ENCODE results near the gene HEMGN. TPM values are rescaled to one million over a fixed set of nuclear protein-coding genes. Genes with fewer than 3 reads are reported as not detected.
"Not testable (repeated sequence)": the region's sequence is repeated elsewhere in the genome, so short reads cannot be mapped to it uniquely, and the experiment has no call there.

HEMGN gene
- total RNA-seq, 1 experiment from 2014 or later: not detected

- ChIA-PET CTCF (interaction anchor here (1.2 to 1.3 kb wide), 2 partner anchors 32 to 102 kb away, joined by 3 to 6 read pairs; partner anchors contain the start of genes NANS and TRMO), POLR2A (no interaction called here)
- no peaks in the 10 kb centered on the region for H3K36me3 Mint-ChIP-seq (ENCODE audit: insufficient read depth, unreplicated experiment)
- no peaks in the 10 kb centered on the region for H3K27me3 ChIP-seq (replicated peaks; ENCODE audit: control insufficient read depth, insufficient read depth, low read length)
- BruUV-seq (replicated peaks): no TSS peak
- H3K27me3 Mint-ChIP-seq (ENCODE audit: insufficient read depth, unreplicated experiment): peaks cover 6% of the 10 kb centered on the region
- no peaks in the 10 kb centered on the region for H3K4me1 ChIP-seq
- H3K9me3 Mint-ChIP-seq (ENCODE audit: unreplicated experiment): no peaks in the 10 kb centered on the region
- no peaks in the 10 kb centered on the region for H3K9me3 ChIP-seq
- no peak overlapping the region for H3K27ac Mint-ChIP-seq (ENCODE audit: unreplicated experiment)
- no peaks in the 10 kb centered on the region for H3K4me1 Mint-ChIP-seq (ENCODE audit: low read depth, unreplicated experiment)
- intact Hi-C loops (cut with micrococcal nuclease; ENCODE audit: unreplicated experiment): loop anchor here (1.0 to 2.0 kb wide), 2 partner anchors 31 to 244 kb away; no protein-coding TSS in a partner anchor
- no peak overlapping the region for H3K4me3 Mint-ChIP-seq (ENCODE audit: unreplicated experiment)
- TF ChIP-seq CTCF (IDR thresholded peaks at IDR 0.05; ENCODE audit: insufficient read depth in 1 of 2, low read depth in 1 of 2, low read length in 1 of 2, severe bottlenecking in 1 of 2, unreplicated experiment in 1 of 2): peak; percentile 74 to 76
- no peaks in the 10 kb centered on the region for H3K36me3 ChIP-seq (ENCODE audit: control insufficient read depth, insufficient read depth, low read length)
- no peak overlapping the region for H3K4me3 ChIP-seq (ENCODE audit: low read depth, low read length)
- peak; percentile 70 to 77 for DNase-seq
These were observed 16.6 kb upstream of the HEMGN start for GRCh38 chr9:97954550-97954989.

GRCh38 chr9:97950873-97951272 lies 12.9 kb upstream of the HEMGN start:
- BruUV-seq (replicated peaks); CTCF ChIA-PET; H3K4me1 Mint-ChIP-seq (ENCODE audit: low read depth, unreplicated experiment); H3K27ac Mint-ChIP-seq (ENCODE audit: unreplicated experiment); H3K36me3 ChIP-seq (ENCODE audit: control insufficient read depth, insufficient read depth, low read length); H3K27me3 ChIP-seq (replicated peaks; ENCODE audit: control insufficient read depth, insufficient read depth, low read length); H3K4me1 ChIP-seq; H3K9me3 Mint-ChIP-seq (ENCODE audit: unreplicated experiment); H3K4me3 Mint-ChIP-seq (ENCODE audit: unreplicated experiment); H3K36me3 Mint-ChIP-seq (ENCODE audit: insufficient read depth, unreplicated experiment); intact Hi-C loops (cut with micrococcal nuclease; ENCODE audit: unreplicated experiment); POLR2A ChIA-PET; H3K9me3 ChIP-seq; H3K4me3 ChIP-seq (ENCODE audit: low read depth, low read length): not testable (repeated sequence)
- H3K27me3 Mint-ChIP-seq (ENCODE audit: insufficient read depth, unreplicated experiment): peaks cover 15% of the 10 kb centered on the region
- peak; percentile 20 to 48 for DNase-seq

GRCh38 chr9:97947094-97947493 lies 9.1 kb upstream of the HEMGN start:
- H3K27ac Mint-ChIP-seq (ENCODE audit: unreplicated experiment); BruUV-seq (replicated peaks); CTCF ChIA-PET; POLR2A ChIA-PET; intact Hi-C loops (cut with micrococcal nuclease; ENCODE audit: unreplicated experiment); H3K36me3 ChIP-seq (ENCODE audit: control insufficient read depth, insufficient read depth, low read length); H3K4me3 ChIP-seq (ENCODE audit: low read depth, low read length); H3K36me3 Mint-ChIP-seq (ENCODE audit: insufficient read depth, unreplicated experiment); H3K27me3 ChIP-seq (replicated peaks; ENCODE audit: control insufficient read depth, insufficient read depth, low read length); DNase-seq; H3K4me1 Mint-ChIP-seq (ENCODE audit: low read depth, unreplicated experiment); H3K4me3 Mint-ChIP-seq (ENCODE audit: unreplicated experiment); H3K9me3 ChIP-seq; H3K9me3 Mint-ChIP-seq (ENCODE audit: unreplicated experiment); H3K4me1 ChIP-seq: not testable (repeated sequence)
- H3K27me3 Mint-ChIP-seq (ENCODE audit: insufficient read depth, unreplicated experiment): peaks cover 15% of the 10 kb centered on the region

GRCh38 chr9:97945470-97945869 lies 7.5 kb upstream of the HEMGN start:
- H3K4me3 Mint-ChIP-seq (ENCODE audit: unreplicated experiment); CTCF ChIA-PET; DNase-seq; H3K4me1 ChIP-seq; intact Hi-C loops (cut with micrococcal nuclease; ENCODE audit: unreplicated experiment); H3K27me3 ChIP-seq (replicated peaks; ENCODE audit: control insufficient read depth, insufficient read depth, low read length); H3K4me3 ChIP-seq (ENCODE audit: low read depth, low read length); H3K36me3 Mint-ChIP-seq (ENCODE audit: insufficient read depth, unreplicated experiment); H3K9me3 Mint-ChIP-seq (ENCODE audit: unreplicated experiment); BruUV-seq (replicated peaks); H3K4me1 Mint-ChIP-seq (ENCODE audit: low read depth, unreplicated experiment); POLR2A ChIA-PET; H3K27ac Mint-ChIP-seq (ENCODE audit: unreplicated experiment); H3K36me3 ChIP-seq (ENCODE audit: control insufficient read depth, insufficient read depth, low read length); H3K9me3 ChIP-seq: not testable (repeated sequence)
- peaks cover 24% of the 10 kb centered on the region for H3K27me3 Mint-ChIP-seq (ENCODE audit: insufficient read depth, unreplicated experiment)

Measured in Caco-2 (cell line).